CD8-positive, alpha-beta memory T cell (primary cell): ENCODE measurements around the gene TEX29. TPM values are rescaled to one million over a fixed set of nuclear protein-coding genes. Genes with fewer than 3 reads are reported as not detected.

Source experiments
- CTCF ChIA-PET: fragments of 350-600 bp; sonication (Branson Sonifier 250); formaldehyde crosslinking; loops from one replicate; lab custom pipeline; 2021; ENCODE audit warnings: antibody characterized with exemption; lab: Charles Lee
- POLR2A ChIA-PET: fragments of 350-600 bp; sonication (Branson Sonifier 250); formaldehyde crosslinking; loops from one replicate; lab custom pipeline; 2021; ENCODE audit warnings: antibody characterized with exemption; lab: Charles Lee
- DNase-seq, 5 donors: peaks; one replicate each; pipeline versions ENCODE4 v3.0.0 to v3.0.0-alpha.2; 2020 to 2022; ENCODE audit warnings: mixed read lengths in 1 of 5
- H3K27ac ChIP-seq: one replicate; pipeline ENCODE4 v1.7.0; 2013; ENCODE audit warnings: low read depth, mild to moderate bottlenecking, low read length, moderate library complexity
- H3K27me3 ChIP-seq: 2 replicates; pipeline ENCODE4 v1.7.0; 2013; ENCODE audit warnings: low read length, mild to moderate bottlenecking; ENCODE audit not compliant: insufficient read depth, poor library complexity, severe bottlenecking
- H3K36me3 ChIP-seq: 2 replicates; pipeline ENCODE4 v1.7.0; 2013; ENCODE audit warnings: mild to moderate bottlenecking, low read length, moderate library complexity; ENCODE audit not compliant: insufficient read depth
- H3K4me1 ChIP-seq: 2 replicates; pipeline ENCODE4 v1.7.0; 2013; ENCODE audit warnings: mild to moderate bottlenecking, low read length, moderate library complexity; ENCODE audit not compliant: insufficient read depth
- H3K4me3 ChIP-seq: 2 replicates; pipeline ENCODE4 v1.7.0; 2013; ENCODE audit warnings: mild to moderate bottlenecking, low read length
- H3K9me3 ChIP-seq: 2 replicates; pipeline ENCODE4 v1.7.0; 2013; ENCODE audit warnings: mild to moderate bottlenecking, low read length
- H3K27ac Mint-ChIP-seq, 8 donors: one replicate each; pipeline ENCODE4 v1.8.0; 2020 to 2021; ENCODE audit warnings: mixed read lengths in 8 of 8, mild to moderate bottlenecking in 6 of 8, inconsistent platforms in 3 of 8, moderate library complexity in 3 of 8
- H3K27me3 Mint-ChIP-seq, 2 donors: one replicate each; pipeline ENCODE4 v1.8.0; 2020 to 2021; ENCODE audit warnings: mixed read lengths in 2 of 2, mild to moderate bottlenecking in 1 of 2, moderate library complexity in 1 of 2
- H3K36me3 Mint-ChIP-seq, 3 donors: one replicate each; pipeline ENCODE4 v1.8.0; 2020 to 2021; ENCODE audit warnings: mixed read lengths in 3 of 3, inconsistent platforms in 1 of 3, mild to moderate bottlenecking in 1 of 3
- H3K4me1 Mint-ChIP-seq, 3 donors: one replicate each; pipeline ENCODE4 v1.8.0; 2020 to 2021; ENCODE audit warnings: mixed read lengths in 3 of 3, inconsistent platforms in 1 of 3, mild to moderate bottlenecking in 1 of 3
- H3K4me3 Mint-ChIP-seq, 7 donors: one replicate each; pipeline ENCODE4 v1.8.0; 2020 to 2021; ENCODE audit warnings: mixed read lengths in 7 of 7, mild to moderate bottlenecking in 6 of 7, moderate library complexity in 4 of 7, inconsistent platforms in 2 of 7
- H3K9me3 Mint-ChIP-seq, 5 donors: one replicate each; pipeline ENCODE4 v1.8.0; 2020 to 2022; ENCODE audit warnings: mixed read lengths in 5 of 5, mild to moderate bottlenecking in 3 of 5, moderate library complexity in 2 of 5, inconsistent platforms in 1 of 5
- polyA plus RNA-seq: library from polyadenylated mRNA; unstranded; fragments of 300-500 nt; fragmentation: Illumina TruSeq; gene quantifications from one replicate; pipeline ENCODE4 v1.2.3, GENCODE V29; 2021
- total RNA-seq, 2 experiments: library from RNA; stranded (reverse); gene quantifications; one replicate each; pipeline ENCODE4 v1.2.3, GENCODE V29; 2021

Gene TEX29
- total and polyA plus RNA-seq, 3 experiments from 2014 or later: not detected

DNA sequence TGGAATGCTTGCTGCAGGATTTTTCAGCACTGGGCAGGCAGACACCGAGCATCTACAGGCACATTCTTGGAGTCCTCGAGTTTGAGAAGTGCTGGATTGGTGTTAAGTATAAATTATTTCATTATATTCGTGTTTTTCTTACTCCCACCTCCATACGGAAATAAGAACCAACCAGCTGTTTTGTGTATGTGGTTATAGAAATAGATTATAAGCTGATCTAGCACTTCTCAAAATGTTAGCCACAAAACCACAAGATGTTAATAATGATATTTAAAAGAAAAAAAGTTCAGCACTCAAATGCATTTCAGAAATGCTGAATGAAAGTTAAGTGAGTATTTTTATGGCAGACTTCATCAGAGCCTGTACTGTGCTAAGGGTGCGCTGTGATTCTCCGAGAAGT lies 24.0 kb upstream of the TEX29 start:
- POLR2A ChIA-PET: no interaction called here
- peak in 1 of 5 donors; percentile 12 for DNase-seq
- H3K9me3 ChIP-seq: no peaks in the 10 kb centered on the region
- peak overlapping the region in 2 of 7 donors; percentile 23 to 33 for H3K4me3 Mint-ChIP-seq
- H3K4me1 ChIP-seq: no peaks in the 10 kb centered on the region
- H3K9me3 Mint-ChIP-seq: no peaks in the 10 kb centered on the region
- no peaks in the 10 kb centered on the region for H3K27me3 Mint-ChIP-seq
- peaks cover 24 to 32% (median 31%) of the 10 kb centered on the region in 3 donors for H3K4me1 Mint-ChIP-seq
- H3K27ac ChIP-seq: no peak overlapping the region
- H3K36me3 ChIP-seq: peaks cover 23% of the 10 kb centered on the region
- no peak overlapping the region for H3K4me3 ChIP-seq
- peaks cover 13 to 84% (median 26%) of the 10 kb centered on the region in 3 donors for H3K36me3 Mint-ChIP-seq
- CTCF ChIA-PET: no interaction called here
- no peaks in the 10 kb centered on the region for H3K27me3 ChIP-seq
- no peak overlapping the region for H3K27ac Mint-ChIP-seq

DNA sequence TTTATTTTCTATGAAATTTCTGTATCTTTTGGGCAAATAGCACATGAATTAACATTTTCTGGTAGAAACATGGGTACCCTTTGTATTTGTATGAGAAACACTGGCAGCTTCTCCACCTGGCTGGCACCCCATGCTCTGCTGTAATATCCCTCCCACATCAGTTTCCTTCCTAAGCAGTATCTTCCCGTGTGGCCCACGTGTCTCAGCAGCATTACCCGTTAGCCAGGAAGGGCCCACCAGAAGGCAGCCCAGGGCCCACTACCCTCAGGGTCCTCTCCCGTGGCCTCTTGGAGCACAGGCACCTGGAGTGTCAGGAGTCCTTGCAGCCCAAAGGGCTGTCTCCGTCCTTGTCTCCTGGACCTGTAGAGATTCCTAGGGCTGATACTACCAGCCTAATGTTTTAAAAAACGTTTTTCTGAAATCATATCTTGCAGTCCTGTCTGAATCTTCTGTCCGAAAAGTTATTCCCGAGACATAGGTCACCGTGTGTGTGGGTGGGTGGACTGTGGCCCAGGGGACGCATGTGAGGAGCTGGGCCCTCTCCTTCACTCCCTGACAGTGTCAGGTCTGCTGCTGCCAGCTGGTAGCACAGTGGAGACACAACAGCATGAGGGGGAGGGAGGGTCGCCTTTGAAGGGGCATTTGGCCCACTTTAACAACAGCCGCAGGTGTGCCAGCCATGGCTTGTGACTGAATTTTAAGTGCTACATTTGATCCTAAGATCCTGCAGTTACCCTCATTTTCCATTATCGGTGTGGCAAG lies 22.0 kb upstream of the TEX29 start:
- H3K27ac Mint-ChIP-seq: no peak overlapping the region
- H3K27me3 Mint-ChIP-seq: no peaks in the 10 kb centered on the region
- H3K36me3 Mint-ChIP-seq: peaks cover 18 to 84% (median 25%) of the 10 kb centered on the region in 3 donors

DNA sequence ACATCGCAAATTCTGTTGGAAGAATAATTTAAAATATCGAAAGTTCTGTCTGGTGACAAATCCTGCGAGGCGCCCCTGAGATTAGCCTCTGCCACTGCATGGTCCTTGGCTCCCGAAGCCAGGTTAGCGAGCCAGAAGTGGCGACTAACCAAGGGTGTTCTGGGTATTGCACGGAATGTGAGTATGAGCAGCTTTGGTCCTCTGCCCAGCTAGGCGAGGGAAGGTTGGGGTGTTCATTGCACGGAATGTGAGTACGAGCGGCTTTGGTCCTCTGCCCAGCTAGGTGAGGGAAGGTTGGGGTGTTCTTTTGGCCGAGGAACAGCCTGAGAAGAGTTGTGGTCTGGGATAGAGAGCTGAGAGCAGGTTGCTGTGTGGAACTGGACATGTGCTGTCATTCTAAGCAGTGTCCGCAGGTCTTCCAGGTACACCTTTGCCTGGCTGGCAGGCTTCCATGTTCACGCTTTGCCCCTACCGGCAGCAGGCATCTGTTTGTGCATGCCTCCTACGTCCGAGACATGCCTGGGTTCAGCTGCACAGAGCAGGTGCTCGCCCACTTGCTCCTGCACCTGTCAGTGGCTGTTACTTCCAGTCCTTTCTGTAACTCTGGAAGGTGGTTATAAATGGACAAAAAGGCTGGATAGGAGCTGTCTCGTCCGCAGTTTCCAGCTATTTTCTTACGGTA lies 18.3 kb upstream of the TEX29 start:
- Histone ChIP-seq H3K4me1 (no peaks in the 10 kb centered on the region), H3K36me3 (peaks cover 33% of the 10 kb centered on the region), H3K27ac (no peak overlapping the region), H3K27me3 (no peaks in the 10 kb centered on the region), H3K4me3 (no peak overlapping the region), H3K9me3 (no peaks in the 10 kb centered on the region)
- CTCF ChIA-PET: no interaction called here
- no peak for DNase-seq
- no peak overlapping the region for H3K4me3 Mint-ChIP-seq
- POLR2A ChIA-PET: no interaction called here
- H3K4me1 Mint-ChIP-seq: peaks cover 5 to 15% (median 7%) of the 10 kb centered on the region in 3 donors
- peaks cover 44 to 91% (median 46%) of the 10 kb centered on the region in 3 donors for H3K36me3 Mint-ChIP-seq
- no peaks in the 10 kb centered on the region for H3K9me3 Mint-ChIP-seq
- no peaks in the 10 kb centered on the region for H3K27me3 Mint-ChIP-seq
- H3K27ac Mint-ChIP-seq: peak overlapping the region in 1 of 8 donors; percentile 60

More for the DNA sequence above, 22.0 kb upstream of the TEX29 start:
- H3K4me1 Mint-ChIP-seq: peaks cover 24 to 33% (median 33%) of the 10 kb centered on the region in 3 donors
- peaks cover 25% of the 10 kb centered on the region for H3K36me3 ChIP-seq
- CTCF ChIA-PET: no interaction called here
- POLR2A ChIA-PET: no interaction called here
- no peaks in the 10 kb centered on the region for H3K9me3 Mint-ChIP-seq
- no peaks in the 10 kb centered on the region for H3K4me1 ChIP-seq
- no peak overlapping the region for H3K4me3 Mint-ChIP-seq
- H3K9me3 ChIP-seq: no peaks in the 10 kb centered on the region
- H3K27ac ChIP-seq: no peak overlapping the region
- no peak overlapping the region for H3K4me3 ChIP-seq
- no peak for DNase-seq
- no peaks in the 10 kb centered on the region for H3K27me3 ChIP-seq

DNA sequence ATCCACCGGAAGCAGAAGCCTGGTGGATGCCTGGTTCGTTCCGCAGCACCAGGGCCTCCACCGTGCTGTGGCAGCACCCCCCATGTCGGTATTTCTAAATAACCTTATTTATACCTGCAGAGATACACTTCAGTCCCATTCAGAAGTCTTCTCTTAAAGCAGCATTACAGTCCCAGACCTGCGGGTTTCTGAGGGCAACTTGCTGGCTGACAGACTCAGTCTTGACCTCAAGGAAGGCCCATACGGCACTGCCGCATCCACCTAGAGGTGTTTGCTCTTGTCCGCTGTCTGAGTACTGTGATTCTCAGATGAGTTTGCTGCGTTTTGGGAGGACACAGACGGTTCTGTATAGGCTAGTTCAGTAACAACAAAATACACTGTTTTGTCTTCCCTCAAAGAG lies 16.9 kb upstream of the TEX29 start:
- Histone ChIP-seq H3K9me3 (no peaks in the 10 kb centered on the region), H3K27me3 (no peaks in the 10 kb centered on the region), H3K4me3 (no peak overlapping the region), H3K4me1 (no peaks in the 10 kb centered on the region), H3K27ac (no peak overlapping the region), H3K36me3 (peaks cover 33% of the 10 kb centered on the region)
- Mint-ChIP-seq H3K4me1 (peaks cover 5 to 14% (median 7%) of the 10 kb centered on the region in 3 donors), H3K27me3 (no peaks in the 10 kb centered on the region), H3K27ac (peak overlapping the region in 1 of 8 donors; percentile 5), H3K36me3 (peaks cover 44 to 84% (median 52%) of the 10 kb centered on the region in 3 donors), H3K9me3 (no peaks in the 10 kb centered on the region), H3K4me3 (no peak overlapping the region)
- no peak for DNase-seq
- ChIA-PET CTCF (no interaction called here), POLR2A (no interaction called here)

DNA sequence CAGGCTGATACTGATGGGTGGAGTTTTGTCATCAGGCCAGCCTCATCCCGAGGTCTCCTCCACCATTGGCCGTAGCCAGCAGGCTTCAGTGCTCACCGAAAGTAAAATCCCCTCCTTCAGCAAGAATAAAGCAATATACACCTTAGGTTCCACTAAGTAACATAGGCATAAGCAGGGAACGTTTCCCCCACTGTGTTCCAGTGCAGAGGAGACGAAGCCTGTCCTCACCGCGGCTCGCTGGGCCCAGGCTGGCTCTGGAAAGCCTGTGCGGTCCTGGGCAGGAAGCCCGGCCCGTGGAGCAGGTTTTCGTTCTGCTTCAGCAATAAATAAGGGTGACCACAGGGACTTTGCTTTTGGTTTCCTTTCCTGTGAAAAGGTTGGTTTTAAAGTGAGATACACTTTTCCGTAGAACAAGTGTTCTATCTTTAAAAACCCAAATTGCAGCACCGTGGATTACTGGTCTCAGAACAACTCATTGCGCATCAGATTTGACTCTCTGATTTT lies 16.3 kb upstream of the TEX29 start:
- ChIA-PET POLR2A (interaction anchor here (0.5 kb wide), 1 partner anchor 481 kb away, joined by 5 read pairs; no protein-coding TSS in a partner anchor), CTCF (no interaction called here)
- peak overlapping the region in 1 of 8 donors; percentile 5 for H3K27ac Mint-ChIP-seq
- H3K4me3 Mint-ChIP-seq: peak overlapping the region in 2 of 7 donors; percentile 37 to 68
- Histone ChIP-seq H3K36me3 (peaks cover 33% of the 10 kb centered on the region), H3K4me1 (no peaks in the 10 kb centered on the region), H3K27me3 (no peaks in the 10 kb centered on the region), H3K27ac (no peak overlapping the region), H3K9me3 (no peaks in the 10 kb centered on the region), H3K4me3 (no peak overlapping the region)
- H3K36me3 Mint-ChIP-seq: peaks cover 44 to 81% (median 53%) of the 10 kb centered on the region in 3 donors
- H3K4me1 Mint-ChIP-seq: peaks cover 5 to 14% (median 7%) of the 10 kb centered on the region in 3 donors
- no peaks in the 10 kb centered on the region for H3K27me3 Mint-ChIP-seq
- no peaks in the 10 kb centered on the region for H3K9me3 Mint-ChIP-seq
- no peak for DNase-seq

DNA sequence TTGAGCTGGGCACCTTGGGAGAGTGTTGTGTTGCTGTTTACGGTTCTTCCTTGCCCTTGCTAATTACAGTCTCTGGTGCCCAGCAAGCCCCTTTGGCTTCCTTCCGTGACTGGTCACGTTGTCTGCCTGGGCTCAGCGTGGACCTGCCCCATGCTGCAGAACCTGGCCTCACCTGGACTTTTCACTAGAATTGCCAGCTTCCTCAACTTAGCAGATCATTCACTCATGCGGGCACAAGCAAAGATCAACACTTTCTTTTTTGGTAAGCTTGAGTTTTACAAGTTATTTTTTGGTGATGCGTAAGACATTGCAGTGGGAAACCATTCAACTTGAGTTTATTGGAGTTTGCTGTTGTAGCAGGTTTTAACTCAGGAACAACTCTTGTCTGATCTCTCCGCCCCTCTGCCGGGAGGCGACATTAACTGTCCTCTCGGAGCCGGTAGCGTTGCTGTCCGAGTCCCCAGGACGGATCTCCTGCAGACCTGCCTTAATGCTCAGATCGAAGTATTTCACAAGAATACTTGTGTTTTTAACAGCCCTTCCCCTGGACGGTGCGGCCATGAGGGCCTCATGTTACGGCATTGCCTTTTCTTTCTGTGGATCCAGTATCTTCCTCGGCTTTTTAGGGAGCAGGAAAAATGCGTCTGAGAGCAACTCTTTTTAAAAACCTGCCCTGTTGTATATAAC lies 15.7 kb upstream of the TEX29 start:
- no peak for DNase-seq
- POLR2A ChIA-PET: interaction anchor here (0.5 kb wide), 1 partner anchor 482 kb away, joined by 5 read pairs; no protein-coding TSS in a partner anchor
- Mint-ChIP-seq H3K4me3 (peak overlapping the region in 1 of 7 donors; percentile 68), H3K9me3 (no peaks in the 10 kb centered on the region), H3K4me1 (peaks cover 5 to 14% (median 7%) of the 10 kb centered on the region in 3 donors), H3K27ac (peak overlapping the region in 1 of 8 donors; percentile 26), H3K27me3 (no peaks in the 10 kb centered on the region), H3K36me3 (peaks cover 48 to 80% (median 60%) of the 10 kb centered on the region in 3 donors)
- H3K27ac ChIP-seq: no peak overlapping the region
- no peaks in the 10 kb centered on the region for H3K27me3 ChIP-seq
- CTCF ChIA-PET: no interaction called here
- H3K9me3 ChIP-seq: no peaks in the 10 kb centered on the region
- H3K4me1 ChIP-seq: no peaks in the 10 kb centered on the region
- peaks cover 33% of the 10 kb centered on the region for H3K36me3 ChIP-seq
- H3K4me3 ChIP-seq: no peak overlapping the region

DNA sequence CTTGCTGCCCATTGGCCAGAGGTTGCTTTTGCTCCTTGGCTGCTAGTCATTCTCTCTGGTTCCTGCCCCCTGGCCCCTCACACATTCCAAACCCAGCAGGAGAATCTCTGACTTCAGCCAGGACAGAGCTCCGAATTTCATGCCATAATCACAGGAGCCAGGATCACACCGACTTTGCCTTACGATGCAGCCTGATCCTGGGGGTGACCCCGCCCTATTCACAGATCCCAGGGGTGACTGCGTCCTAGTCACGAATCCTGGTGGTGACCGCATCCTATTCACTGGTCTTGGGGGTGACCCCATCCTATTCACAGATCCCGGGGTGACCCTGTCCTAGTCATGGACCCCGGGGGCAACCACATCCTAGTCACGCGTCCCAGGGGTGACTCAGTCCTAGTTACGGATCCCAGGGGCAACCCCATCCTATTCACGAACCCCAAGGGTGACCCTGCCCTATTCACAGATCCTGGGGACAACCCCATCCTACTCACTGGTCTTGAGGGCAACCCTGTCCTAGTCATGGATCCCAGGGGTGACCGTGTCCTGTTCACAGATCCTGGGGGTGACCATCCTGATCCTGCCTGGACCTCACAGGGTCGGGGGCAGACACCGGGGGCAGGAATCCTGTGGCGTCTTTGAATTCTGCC lies 7.4 kb upstream of the TEX29 start:
- Histone ChIP-seq H3K36me3 (no peaks in the 10 kb centered on the region), H3K9me3 (no peaks in the 10 kb centered on the region), H3K27ac (no peak overlapping the region), H3K27me3 (no peaks in the 10 kb centered on the region), H3K4me3 (no peak overlapping the region), H3K4me1 (no peaks in the 10 kb centered on the region)
- no peaks in the 10 kb centered on the region for H3K27me3 Mint-ChIP-seq
- POLR2A ChIA-PET: no interaction called here
- H3K4me1 Mint-ChIP-seq: no peaks in the 10 kb centered on the region
- no peak overlapping the region for H3K27ac Mint-ChIP-seq
- H3K4me3 Mint-ChIP-seq: no peak overlapping the region
- CTCF ChIA-PET: no interaction called here
- DNase-seq: no peak
- peaks cover 20 to 51% (median 34%) of the 10 kb centered on the region in 3 donors for H3K36me3 Mint-ChIP-seq
- H3K9me3 Mint-ChIP-seq: peaks cover 0 to 21% (median 14%) of the 10 kb centered on the region in 5 donors
